HG02870 (cell line): ENCODE results near the gene FANCG.

Experiments used
- ATAC-seq: cut with Tn5 transposase; IDR thresholded peaks from one replicate; pipeline ENCODE4 v1.9.1; 2021; ENCODE audit warnings: mild to moderate bottlenecking, moderate library complexity; ENCODE audit not compliant: unreplicated experiment

Gene FANCG

GRCh38 chr9:35079426-35080341 is at the start of gene FANCG:
FANCG (minus strand) TSS chr9:35079942; CDS start chr9:35079524, 418 bp downstream.
- peak; percentile 92 for ATAC-seq

- peak; percentile 45 for ATAC-seq
Measured at GRCh38 chr9:35116898-35117551, 37.3 kb upstream of the FANCG start.

- ATAC-seq, result no peak
Measured at GRCh38 chr9:35116539-35116897, 36.8 kb upstream of the FANCG start.

- ATAC-seq, result peak; percentile 48
Measured at GRCh38 chr9:35115680-35116538, 36.2 kb upstream of the FANCG start, which contains the start of gene ATOSB. ATOSB (minus strand) TSS chr9:35115862; CDS start chr9:35108274, 7,588 bp downstream.

- no peak for ATAC-seq
Measured at GRCh38 chr9:35114840-35115628, 35.3 kb upstream of the FANCG start.

- ATAC-seq, result no peak
Measured at GRCh38 chr9:35114113-35114839, 34.5 kb upstream of the FANCG start.

- no peak for ATAC-seq
Measured at GRCh38 chr9:35112257-35113020, 32.7 kb upstream of the FANCG start.

- ATAC-seq, result peak; percentile 71
Measured at GRCh38 chr9:35111001-35111933, 31.5 kb upstream of the FANCG start.

- ATAC-seq, result no peak
Measured at GRCh38 chr9:35110327-35110761, 30.6 kb upstream of the FANCG start.

GRCh38 chr9:35108946-35109575 is 29.3 kb upstream of the FANCG start:
- ATAC-seq, result no peak

GRCh38 chr9:35108461-35108860 is 28.7 kb upstream of the FANCG start:
- ATAC-seq, result no peak

GRCh38 chr9:35107297-35108290 is 27.9 kb upstream of the FANCG start:
- ATAC-seq, result no peak

- no peak for ATAC-seq
Measured at GRCh38 chr9:35106343-35106730, 26.6 kb upstream of the FANCG start.

GRCh38 chr9:35105571-35106342 is 26.0 kb upstream of the FANCG start:
- ATAC-seq, result no peak

- ATAC-seq, result no peak
Measured at GRCh38 chr9:35105126-35105525, 25.4 kb upstream of the FANCG start.
